Calu3 (cell line): ENCODE measurements around the gene APBA2. TPM values are rescaled to one million over a fixed set of nuclear protein-coding genes. Genes with fewer than 3 reads are reported as not detected.

Source experiments
- BruUV-seq: library from RNA; stranded (reverse); fragments of 400-500 nt; replicated peaks from 2 replicates; lab custom pipeline; 2021; lab: Mats Ljungman, UMichigan
- CTCF ChIA-PET: fragments of 300-600 bp; sonication (Branson Sonifier 250); formaldehyde crosslinking; loops from one replicate; lab custom pipeline; 2022; ENCODE audit warnings: antibody characterized with exemption; lab: Charles Lee
- DNase-seq: peaks from one replicate; pipeline ENCODE4 v3.0.0; 2022
- H3K27ac Mint-ChIP-seq: one replicate; pipeline ENCODE4 v1.8.0; 2022; ENCODE audit warnings: mixed read lengths; ENCODE audit not compliant: unreplicated experiment
- H3K27me3 Mint-ChIP-seq: one replicate; pipeline ENCODE4 v1.8.0; 2022; ENCODE audit warnings: mixed read lengths; ENCODE audit not compliant: unreplicated experiment
- H3K36me3 Mint-ChIP-seq: one replicate; pipeline ENCODE4 v1.8.0; 2022; ENCODE audit warnings: mild to moderate bottlenecking, moderate library complexity, mixed read lengths; ENCODE audit not compliant: insufficient read depth, unreplicated experiment
- H3K4me1 Mint-ChIP-seq: one replicate; pipeline ENCODE4 v1.8.0; 2022; ENCODE audit warnings: mild to moderate bottlenecking, low read depth, mixed read lengths; ENCODE audit not compliant: unreplicated experiment
- H3K4me3 Mint-ChIP-seq: one replicate; pipeline ENCODE4 v1.8.0; 2022; ENCODE audit warnings: mild to moderate bottlenecking, low read depth, moderate library complexity, mixed read lengths; ENCODE audit not compliant: unreplicated experiment
- H3K9me3 Mint-ChIP-seq: one replicate; pipeline ENCODE4 v1.8.0; 2022; ENCODE audit warnings: low read depth, mixed read lengths; ENCODE audit not compliant: unreplicated experiment
- intact Hi-C: fragments of 100-400 bp; cut with micrococcal nuclease; formaldehyde crosslinking; loops from one replicate; pipeline ENCODE4 v1.10.0; 2022; ENCODE audit not compliant: unreplicated experiment
- total RNA-seq: library from RNA; stranded (reverse); gene quantifications from 2 replicates; pipeline ENCODE4 v1.2.3, GENCODE V29; 2022
- TF ChIP-seq, protein P1 (sequence below): fragments of 200-600 bp; IDR thresholded peaks from one replicate; pipeline ENCODE4 v1.8.0; 2022; ENCODE audit warnings: antibody characterized with exemption; ENCODE audit not compliant: unreplicated experiment

Gene APBA2
- total RNA-seq, 1 experiment from 2014 or later = not detected

GRCh38 chr15:29091666-29092065 lies 205.9 kb downstream of the APBA2 start:
- no peaks in the 10 kb centered on the region for H3K4me1 Mint-ChIP-seq
- no TSS peak for BruUV-seq
- no peak overlapping the region for H3K27ac Mint-ChIP-seq
- no peaks in the 10 kb centered on the region for H3K27me3 Mint-ChIP-seq
- peaks cover 3% of the 10 kb centered on the region for H3K36me3 Mint-ChIP-seq
- H3K9me3 Mint-ChIP-seq = no peaks in the 10 kb centered on the region
- CTCF ChIA-PET = no interaction called here
- TF ChIP-seq, protein P1, sequence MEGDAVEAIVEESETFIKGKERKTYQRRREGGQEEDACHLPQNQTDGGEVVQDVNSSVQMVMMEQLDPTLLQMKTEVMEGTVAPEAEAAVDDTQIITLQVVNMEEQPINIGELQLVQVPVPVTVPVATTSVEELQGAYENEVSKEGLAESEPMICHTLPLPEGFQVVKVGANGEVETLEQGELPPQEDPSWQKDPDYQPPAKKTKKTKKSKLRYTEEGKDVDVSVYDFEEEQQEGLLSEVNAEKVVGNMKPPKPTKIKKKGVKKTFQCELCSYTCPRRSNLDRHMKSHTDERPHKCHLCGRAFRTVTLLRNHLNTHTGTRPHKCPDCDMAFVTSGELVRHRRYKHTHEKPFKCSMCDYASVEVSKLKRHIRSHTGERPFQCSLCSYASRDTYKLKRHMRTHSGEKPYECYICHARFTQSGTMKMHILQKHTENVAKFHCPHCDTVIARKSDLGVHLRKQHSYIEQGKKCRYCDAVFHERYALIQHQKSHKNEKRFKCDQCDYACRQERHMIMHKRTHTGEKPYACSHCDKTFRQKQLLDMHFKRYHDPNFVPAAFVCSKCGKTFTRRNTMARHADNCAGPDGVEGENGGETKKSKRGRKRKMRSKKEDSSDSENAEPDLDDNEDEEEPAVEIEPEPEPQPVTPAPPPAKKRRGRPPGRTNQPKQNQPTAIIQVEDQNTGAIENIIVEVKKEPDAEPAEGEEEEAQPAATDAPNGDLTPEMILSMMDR = no peak
- intact Hi-C loops = no loop called here
- no peak for DNase-seq
- no peak overlapping the region for H3K4me3 Mint-ChIP-seq

DNA sequence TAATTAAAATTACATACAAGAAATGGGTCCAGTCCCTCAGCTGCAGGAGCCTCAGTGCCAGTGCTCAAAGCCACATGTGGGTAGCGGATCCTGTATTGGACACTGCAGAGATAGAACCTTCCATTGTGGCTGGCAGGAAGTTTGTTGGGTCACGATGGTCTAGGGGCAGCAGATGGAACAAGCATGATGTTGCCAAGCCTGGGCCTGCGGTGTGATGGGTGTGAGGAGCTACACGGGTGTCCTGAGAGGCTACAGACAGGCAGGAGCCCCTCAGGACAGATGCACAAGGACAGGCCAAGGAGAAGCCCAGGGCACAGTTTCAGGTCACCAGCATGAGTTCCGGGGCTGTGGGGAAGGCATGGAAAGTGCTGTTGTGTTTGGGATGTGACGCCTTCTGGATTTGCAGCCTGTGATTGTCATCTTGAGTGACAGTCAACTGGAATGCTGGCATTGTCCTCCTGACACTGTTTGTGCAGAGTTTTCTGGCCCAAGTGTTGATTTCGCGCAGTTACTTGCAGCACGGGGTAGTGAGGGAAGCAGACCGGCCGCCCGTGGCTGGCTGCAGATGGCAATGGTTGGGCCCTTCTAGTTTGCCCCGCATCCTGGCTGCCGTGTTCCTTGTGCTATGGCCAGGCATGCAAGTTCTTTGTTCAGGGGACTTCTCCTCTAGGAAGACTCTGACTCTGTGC lies 206.7 kb downstream of the APBA2 start:
- no peak overlapping the region for H3K4me3 Mint-ChIP-seq
- DNase-seq = no peak
- no peaks in the 10 kb centered on the region for H3K4me1 Mint-ChIP-seq
- CTCF ChIA-PET = no interaction called here
- H3K9me3 Mint-ChIP-seq = no peaks in the 10 kb centered on the region
- H3K36me3 Mint-ChIP-seq = peaks cover 3% of the 10 kb centered on the region
- H3K27me3 Mint-ChIP-seq = no peaks in the 10 kb centered on the region
- intact Hi-C loops = no loop called here
- no peak overlapping the region for H3K27ac Mint-ChIP-seq
- TF ChIP-seq, protein P1 = no peak
- no TSS peak for BruUV-seq

DNA sequence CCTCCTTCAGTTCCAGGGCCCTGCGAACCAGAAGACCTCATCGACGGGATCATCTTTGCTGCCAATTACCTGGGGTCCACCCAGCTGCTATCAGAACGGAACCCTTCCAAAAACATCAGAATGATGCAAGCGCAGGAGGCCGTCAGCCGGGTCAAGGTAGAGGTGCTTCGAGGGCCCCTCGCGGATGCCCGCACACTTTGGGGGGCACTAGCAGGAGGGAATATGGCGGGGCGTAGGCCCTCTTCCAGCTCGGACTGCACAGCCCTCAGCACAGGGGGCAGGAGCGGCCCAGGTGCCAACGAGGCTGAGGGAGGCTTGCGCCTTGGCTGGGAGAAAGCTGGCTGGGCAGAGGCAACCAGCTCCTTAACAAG lies 207.3 kb downstream of the APBA2 start:
- Mint-ChIP-seq H3K27me3 (no peaks in the 10 kb centered on the region), H3K36me3 (peaks cover 3% of the 10 kb centered on the region), H3K4me3 (no peak overlapping the region), H3K27ac (no peak overlapping the region), H3K4me1 (no peaks in the 10 kb centered on the region), H3K9me3 (no peaks in the 10 kb centered on the region)
- intact Hi-C loops = no loop called here
- TF ChIP-seq, protein P1 = no peak
- CTCF ChIA-PET = no interaction called here
- no TSS peak for BruUV-seq
- no peak for DNase-seq

- no TSS peak for BruUV-seq
- peaks cover 3% of the 10 kb centered on the region for H3K36me3 Mint-ChIP-seq
- H3K4me3 Mint-ChIP-seq = no peak overlapping the region
- TF ChIP-seq, protein P1 = no peak
- H3K9me3 Mint-ChIP-seq = no peaks in the 10 kb centered on the region
- H3K27ac Mint-ChIP-seq = no peak overlapping the region
- CTCF ChIA-PET = no interaction called here
- H3K4me1 Mint-ChIP-seq = no peaks in the 10 kb centered on the region
- H3K27me3 Mint-ChIP-seq = no peaks in the 10 kb centered on the region
- no peak for DNase-seq
- intact Hi-C loops = no loop called here
Measured at GRCh38 chr15:29093696-29094343, 208.0 kb downstream of the APBA2 start.
